ENCODE measurements around the gene NBPF3. TPM values are rescaled to one million over a fixed set of nuclear protein-coding genes. Genes with fewer than 3 reads are reported as not detected.

NBPF3 gene
- total RNA-seq, 1 experiment from 2014 or later = 21.4 TPM

DNA sequence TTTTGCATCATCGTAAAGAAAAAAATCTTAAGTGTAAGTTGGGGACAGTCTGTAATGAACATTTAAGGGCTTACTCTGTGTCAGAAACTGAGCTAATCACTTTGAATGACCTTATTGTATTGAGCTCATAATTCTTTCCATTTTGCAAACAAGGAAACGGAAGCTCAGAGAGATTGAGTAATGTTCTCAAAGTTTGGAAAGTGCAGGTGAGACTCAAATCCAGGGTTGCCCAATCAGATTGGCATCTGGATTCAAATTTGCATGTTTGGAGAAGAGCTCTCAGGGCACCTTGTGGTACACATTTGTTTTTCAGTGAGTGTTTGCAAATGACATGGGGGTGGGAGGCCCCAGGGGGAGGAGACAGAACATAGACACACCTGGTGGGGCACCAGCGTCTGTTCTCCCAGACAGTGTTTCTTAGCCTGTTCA lies 77.2 kb downstream of the NBPF3 start (continued):
- TF ChIP-seq, protein P1, sequence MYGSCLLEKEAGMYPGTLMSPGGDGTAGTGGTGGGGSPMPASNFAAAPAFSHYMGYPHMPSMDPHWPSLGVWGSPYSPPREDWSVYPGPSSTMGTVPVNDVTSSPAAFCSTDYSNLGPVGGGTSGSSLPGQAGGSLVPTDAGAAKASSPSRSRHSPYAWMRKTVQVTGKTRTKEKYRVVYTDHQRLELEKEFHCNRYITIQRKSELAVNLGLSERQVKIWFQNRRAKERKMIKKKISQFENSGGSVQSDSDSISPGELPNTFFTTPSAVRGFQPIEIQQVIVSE (CRISPR knock-in tag; IDR thresholded peaks at IDR 0.05; ENCODE audit: borderline replicate concordance) = no peak
- TF ChIP-seq GABPB1 (CRISPR knock-in tag; IDR thresholded peaks at IDR 0.05) (no peak), PRRX2 (CRISPR knock-in tag; IDR thresholded peaks at IDR 0.05) (no peak)

DNA sequence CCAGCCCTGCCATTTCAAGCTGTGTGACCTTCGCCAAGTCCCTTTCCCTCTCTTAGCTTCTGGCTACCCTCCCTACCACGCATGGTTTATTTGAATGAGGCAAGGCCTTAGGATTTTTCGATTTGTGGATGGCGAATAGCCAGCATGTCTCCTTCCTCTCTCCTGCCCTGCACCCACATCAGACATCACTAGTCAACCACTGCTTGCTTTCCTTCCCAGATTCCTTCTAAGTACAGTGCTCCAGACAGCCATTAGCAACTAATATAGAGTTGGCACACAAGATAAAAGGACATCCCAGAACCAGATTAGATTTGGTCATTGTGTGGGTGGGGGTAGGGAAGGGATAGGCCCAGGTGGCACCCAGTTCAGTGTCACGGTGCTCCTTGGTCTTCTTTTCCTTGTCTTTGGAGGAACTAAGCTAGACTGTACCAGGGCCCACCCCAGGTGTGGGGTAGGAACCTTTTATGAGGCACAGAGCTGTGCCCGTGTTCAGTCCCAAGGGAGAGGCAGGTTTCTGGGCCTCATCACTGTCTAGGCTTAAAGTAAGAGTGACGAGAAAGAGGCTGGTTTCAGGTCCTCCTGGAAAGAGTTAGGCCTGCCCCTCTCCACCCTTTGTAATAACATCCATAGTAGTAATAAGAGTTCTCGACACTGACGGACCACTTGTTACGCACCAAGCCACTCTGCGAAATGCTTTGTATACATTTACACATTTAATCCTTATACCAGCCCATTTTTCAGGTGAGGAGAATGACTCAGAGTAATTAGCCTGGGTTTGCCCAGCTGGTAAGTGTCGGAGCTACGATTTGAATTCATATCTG lies 77.9 kb downstream of the NBPF3 start:
- no peak for ATAC-seq
- Mint-ChIP-seq H3K36me3 (no peaks in the 10 kb centered on the region), H3K27ac (peak overlapping the region; percentile 21), H3K4me1 (peaks cover 56% of the 10 kb centered on the region), H3K9me3 (no peaks in the 10 kb centered on the region), H3K4me3 (no peak overlapping the region), H3K27me3 (ENCODE audit: low read depth) (no peaks in the 10 kb centered on the region)
- no peak for DNase-seq (ENCODE audit: low spot score)
- CTCF ChIA-PET = interaction anchor here (0.9 to 2.0 kb wide), 12 partner anchors 8 to 263 kb away, joined by 3 to 20 read pairs (median 5); partner anchors contain the start of gene ALPL
- TF ChIP-seq ZNF416 (CRISPR knock-in tag; IDR thresholded peaks at IDR 0.05) (no peak), ESRRA (CRISPR knock-in tag; IDR thresholded peaks at IDR 0.05; ENCODE audit: borderline replicate concordance) (no peak), ZNF423 (CRISPR knock-in tag; IDR thresholded peaks at IDR 0.05) (no peak), NFYB (CRISPR knock-in tag; conservative IDR thresholded peaks at IDR 0.05; ENCODE audit: low read depth) (no peak), ZNF671 (CRISPR knock-in tag; IDR thresholded peaks at IDR 0.05) (no peak)
- TF ChIP-seq, protein P2, sequence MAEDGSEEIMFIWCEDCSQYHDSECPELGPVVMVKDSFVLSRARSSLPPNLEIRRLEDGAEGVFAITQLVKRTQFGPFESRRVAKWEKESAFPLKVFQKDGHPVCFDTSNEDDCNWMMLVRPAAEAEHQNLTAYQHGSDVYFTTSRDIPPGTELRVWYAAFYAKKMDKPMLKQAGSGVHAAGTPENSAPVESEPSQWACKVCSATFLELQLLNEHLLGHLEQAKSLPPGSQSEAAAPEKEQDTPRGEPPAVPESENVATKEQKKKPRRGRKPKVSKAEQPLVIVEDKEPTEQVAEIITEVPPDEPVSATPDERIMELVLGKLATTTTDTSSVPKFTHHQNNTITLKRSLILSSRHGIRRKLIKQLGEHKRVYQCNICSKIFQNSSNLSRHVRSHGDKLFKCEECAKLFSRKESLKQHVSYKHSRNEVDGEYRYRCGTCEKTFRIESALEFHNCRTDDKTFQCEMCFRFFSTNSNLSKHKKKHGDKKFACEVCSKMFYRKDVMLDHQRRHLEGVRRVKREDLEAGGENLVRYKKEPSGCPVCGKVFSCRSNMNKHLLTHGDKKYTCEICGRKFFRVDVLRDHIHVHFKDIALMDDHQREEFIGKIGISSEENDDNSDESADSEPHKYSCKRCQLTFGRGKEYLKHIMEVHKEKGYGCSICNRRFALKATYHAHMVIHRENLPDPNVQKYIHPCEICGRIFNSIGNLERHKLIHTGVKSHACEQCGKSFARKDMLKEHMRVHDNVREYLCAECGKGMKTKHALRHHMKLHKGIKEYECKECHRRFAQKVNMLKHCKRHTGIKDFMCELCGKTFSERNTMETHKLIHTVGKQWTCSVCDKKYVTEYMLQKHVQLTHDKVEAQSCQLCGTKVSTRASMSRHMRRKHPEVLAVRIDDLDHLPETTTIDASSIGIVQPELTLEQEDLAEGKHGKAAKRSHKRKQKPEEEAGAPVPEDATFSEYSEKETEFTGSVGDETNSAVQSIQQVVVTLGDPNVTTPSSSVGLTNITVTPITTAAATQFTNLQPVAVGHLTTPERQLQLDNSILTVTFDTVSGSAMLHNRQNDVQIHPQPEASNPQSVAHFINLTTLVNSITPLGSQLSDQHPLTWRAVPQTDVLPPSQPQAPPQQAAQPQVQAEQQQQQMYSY (CRISPR knock-in tag; IDR thresholded peaks at IDR 0.05) = no peak
- POLR2A ChIA-PET = interaction anchor here (0.6 kb wide), 1 partner anchor 146 kb away, joined by 4 read pairs; no protein-coding TSS in a partner anchor

DNA sequence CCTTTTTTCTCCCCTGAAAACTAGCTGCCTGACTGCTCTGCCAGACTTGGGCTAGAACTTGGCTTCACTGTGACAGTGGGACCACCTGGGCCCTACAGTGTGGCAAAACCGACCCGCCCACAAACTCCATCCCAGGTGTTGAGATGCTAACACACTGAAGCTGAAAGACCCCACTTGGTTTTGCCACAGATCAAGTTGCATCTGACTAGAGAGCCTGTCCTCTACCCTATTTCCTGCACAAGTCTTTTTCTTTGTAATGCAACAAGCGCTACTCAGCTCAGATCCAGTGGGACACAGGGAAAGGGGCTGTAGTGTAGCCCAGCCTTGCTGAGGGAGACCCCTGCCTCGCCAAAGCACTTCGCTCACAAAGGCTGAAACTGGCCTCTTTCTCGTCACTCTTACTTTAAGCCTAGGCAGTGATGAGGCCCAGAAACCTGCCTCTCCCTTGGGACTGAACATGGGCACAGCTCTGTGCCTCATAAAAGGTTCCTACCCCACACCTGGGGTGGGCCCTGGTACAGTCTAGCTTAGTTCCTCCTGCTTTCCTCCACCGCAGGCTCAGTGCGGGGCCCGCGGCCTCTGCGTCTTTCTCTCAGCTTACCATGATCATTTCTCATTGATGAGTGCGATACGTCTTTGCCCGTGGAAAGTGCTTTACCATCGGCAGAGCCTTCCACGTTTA lies 79.0 kb downstream of the NBPF3 start:
- Mint-ChIP-seq H3K27ac (peak overlapping the region; percentile 96), H3K9me3 (no peaks in the 10 kb centered on the region), H3K27me3 (ENCODE audit: low read depth) (no peaks in the 10 kb centered on the region), H3K4me3 (peak overlapping the region; percentile 41; the same call in 1 of the 2 replicates), H3K4me1 (peaks cover 54% of the 10 kb centered on the region), H3K36me3 (no peaks in the 10 kb centered on the region)
- no peak for DNase-seq (ENCODE audit: low spot score)
- TF ChIP-seq, protein P3, sequence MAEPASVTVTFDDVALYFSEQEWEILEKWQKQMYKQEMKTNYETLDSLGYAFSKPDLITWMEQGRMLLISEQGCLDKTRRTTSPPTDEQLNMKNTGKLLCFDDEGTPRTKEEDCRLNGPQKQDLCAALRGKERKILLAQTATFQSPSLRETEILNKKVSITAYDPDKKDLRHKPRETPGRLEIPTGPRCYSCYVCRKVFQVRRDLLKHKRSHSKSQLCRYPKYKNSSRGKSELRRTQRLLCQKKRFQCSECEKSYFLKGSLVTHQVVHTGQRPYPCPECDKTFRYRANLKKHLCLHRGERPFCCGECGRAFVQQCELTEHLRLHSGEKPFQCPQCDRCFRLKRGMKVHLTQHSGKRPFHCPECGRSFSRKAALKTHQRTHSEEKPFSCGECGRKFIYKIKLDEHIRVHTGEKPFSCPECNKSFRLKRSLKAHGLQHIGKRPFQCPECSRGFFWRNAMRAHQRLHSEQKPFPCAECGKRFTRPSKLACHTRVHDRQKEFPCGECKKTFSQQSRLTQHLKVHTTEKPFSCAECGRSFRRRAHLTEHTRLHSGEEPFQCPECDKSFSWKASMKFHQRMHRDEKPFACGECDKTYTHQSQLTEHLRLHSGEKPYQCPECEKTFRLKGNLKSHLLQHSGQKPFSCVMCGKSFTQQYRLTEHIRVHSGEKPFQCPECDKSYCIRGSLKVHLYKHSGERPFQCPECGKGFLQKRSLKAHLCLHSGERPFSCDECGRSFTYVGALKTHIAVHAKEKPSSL (CRISPR knock-in tag; conservative IDR thresholded peaks at IDR 0.05) = no peak
- TF ChIP-seq ZNF121 (CRISPR knock-in tag; IDR thresholded peaks at IDR 0.05) (no peak), ZNF219 (CRISPR knock-in tag; IDR thresholded peaks at IDR 0.05; ENCODE audit: borderline replicate concordance) (no peak), KAT7 (CRISPR knock-in tag; IDR thresholded peaks at IDR 0.05; ENCODE audit: borderline replicate concordance) (peak; percentile 48; the same call in 1 of the 2 replicates)
- TF ChIP-seq, protein P4, sequence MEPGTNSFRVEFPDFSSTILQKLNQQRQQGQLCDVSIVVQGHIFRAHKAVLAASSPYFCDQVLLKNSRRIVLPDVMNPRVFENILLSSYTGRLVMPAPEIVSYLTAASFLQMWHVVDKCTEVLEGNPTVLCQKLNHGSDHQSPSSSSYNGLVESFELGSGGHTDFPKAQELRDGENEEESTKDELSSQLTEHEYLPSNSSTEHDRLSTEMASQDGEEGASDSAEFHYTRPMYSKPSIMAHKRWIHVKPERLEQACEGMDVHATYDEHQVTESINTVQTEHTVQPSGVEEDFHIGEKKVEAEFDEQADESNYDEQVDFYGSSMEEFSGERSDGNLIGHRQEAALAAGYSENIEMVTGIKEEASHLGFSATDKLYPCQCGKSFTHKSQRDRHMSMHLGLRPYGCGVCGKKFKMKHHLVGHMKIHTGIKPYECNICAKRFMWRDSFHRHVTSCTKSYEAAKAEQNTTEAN (CRISPR knock-in tag; IDR thresholded peaks at IDR 0.05) = no peak
- TF ChIP-seq, protein P5, sequence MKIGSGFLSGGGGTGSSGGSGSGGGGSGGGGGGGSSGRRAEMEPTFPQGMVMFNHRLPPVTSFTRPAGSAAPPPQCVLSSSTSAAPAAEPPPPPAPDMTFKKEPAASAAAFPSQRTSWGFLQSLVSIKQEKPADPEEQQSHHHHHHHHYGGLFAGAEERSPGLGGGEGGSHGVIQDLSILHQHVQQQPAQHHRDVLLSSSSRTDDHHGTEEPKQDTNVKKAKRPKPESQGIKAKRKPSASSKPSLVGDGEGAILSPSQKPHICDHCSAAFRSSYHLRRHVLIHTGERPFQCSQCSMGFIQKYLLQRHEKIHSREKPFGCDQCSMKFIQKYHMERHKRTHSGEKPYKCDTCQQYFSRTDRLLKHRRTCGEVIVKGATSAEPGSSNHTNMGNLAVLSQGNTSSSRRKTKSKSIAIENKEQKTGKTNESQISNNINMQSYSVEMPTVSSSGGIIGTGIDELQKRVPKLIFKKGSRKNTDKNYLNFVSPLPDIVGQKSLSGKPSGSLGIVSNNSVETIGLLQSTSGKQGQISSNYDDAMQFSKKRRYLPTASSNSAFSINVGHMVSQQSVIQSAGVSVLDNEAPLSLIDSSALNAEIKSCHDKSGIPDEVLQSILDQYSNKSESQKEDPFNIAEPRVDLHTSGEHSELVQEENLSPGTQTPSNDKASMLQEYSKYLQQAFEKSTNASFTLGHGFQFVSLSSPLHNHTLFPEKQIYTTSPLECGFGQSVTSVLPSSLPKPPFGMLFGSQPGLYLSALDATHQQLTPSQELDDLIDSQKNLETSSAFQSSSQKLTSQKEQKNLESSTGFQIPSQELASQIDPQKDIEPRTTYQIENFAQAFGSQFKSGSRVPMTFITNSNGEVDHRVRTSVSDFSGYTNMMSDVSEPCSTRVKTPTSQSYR (CRISPR knock-in tag; IDR thresholded peaks at IDR 0.05) = no peak
- TF ChIP-seq, protein P6, sequence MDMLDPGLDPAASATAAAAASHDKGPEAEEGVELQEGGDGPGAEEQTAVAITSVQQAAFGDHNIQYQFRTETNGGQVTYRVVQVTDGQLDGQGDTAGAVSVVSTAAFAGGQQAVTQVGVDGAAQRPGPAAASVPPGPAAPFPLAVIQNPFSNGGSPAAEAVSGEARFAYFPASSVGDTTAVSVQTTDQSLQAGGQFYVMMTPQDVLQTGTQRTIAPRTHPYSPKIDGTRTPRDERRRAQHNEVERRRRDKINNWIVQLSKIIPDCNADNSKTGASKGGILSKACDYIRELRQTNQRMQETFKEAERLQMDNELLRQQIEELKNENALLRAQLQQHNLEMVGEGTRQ (CRISPR knock-in tag; IDR thresholded peaks at IDR 0.05) = no peak
- ATAC-seq = peak; percentile 88
- CTCF ChIA-PET = interaction anchor here (0.6 to 1.9 kb wide), 15 partner anchors 9 to 476 kb away, joined by 3 to 20 read pairs (median 5); partner anchors contain the start of gene ALPL
- POLR2A ChIA-PET = interaction anchor here (0.6 kb wide), 2 partner anchors 128 to 147 kb away, joined by 4 read pairs; no protein-coding TSS in a partner anchor

Measured in WTC11 (cell line).